Measurements from ENCODE around the gene SHLD1.

GRCh38 chr20:5773589-5773988 lies 23.4 kb downstream of the SHLD1 start:
- TF ChIP-seq CTCF (IDR thresholded peaks at IDR 0.05) = no peak
- no peak for TF ChIP-seq POLR2A (IDR thresholded peaks at IDR 0.05)

Measured in lower leg skin (tissue), 3 donors.